OCI-LY3 (cell line): ENCODE measurements around the gene MTA1.
A peak's percentile ranks its signal among the peaks of the same experiment; 100 is the strongest.

ENCODE experiments used
- H2AFZ ChIP-seq: fragments of 200-600, 300-600 bp; shearing (Covaris generic); 2 replicates; pipeline ENCODE4 v1.6.0; 2014; ENCODE audit warnings: antibody characterized with exemption, low read depth, low read length
- H3K27ac ChIP-seq: fragments of 200-600, 300-600 bp; sonication (generic); 2 replicates; pipeline ENCODE4 v1.5.1; 2014; ENCODE audit warnings: mild to moderate bottlenecking, low read length, moderate library complexity, mixed read lengths
- H3K27me3 ChIP-seq: fragments of 200-600, 300-600 bp; sonication (generic); 2 replicates; pipeline ENCODE4 v1.6.1; 2014; ENCODE audit warnings: low read depth, low read length, mixed read lengths
- H3K36me3 ChIP-seq: fragments of 200-600, 300-600 bp; sonication (generic); replicated peaks from 2 replicates; pipeline ENCODE3; 2014; ENCODE audit warnings: low read depth, low read length, mixed read lengths
- H3K4me1 ChIP-seq: fragments of 300-600, 200-600 bp; sonication (generic); 2 replicates; pipeline ENCODE4 v1.6.1; 2014; ENCODE audit warnings: low read length, mixed read lengths
- H3K4me2 ChIP-seq: fragments of 200-600, 300-600 bp; sonication (generic); 2 replicates; pipeline ENCODE4 v1.6.1; 2014; ENCODE audit warnings: low read length, mixed read lengths
- H3K4me3 ChIP-seq: fragments of 300-600, 200-600 bp; sonication (generic); 2 replicates; pipeline ENCODE4 v1.5.1; 2014; ENCODE audit warnings: antibody characterized with exemption, mild to moderate bottlenecking, low read length, moderate library complexity
- H3K79me2 ChIP-seq: fragments of 300-600, 200-600 bp; shearing (Covaris generic); 2 replicates; pipeline ENCODE4 v1.6.1; 2014; ENCODE audit warnings: mild to moderate bottlenecking, low read length, mixed read lengths
- H3K9ac ChIP-seq: fragments of 300-600, 200-600 bp; shearing (Covaris generic); 2 replicates; pipeline ENCODE4 v1.6.0; 2014; ENCODE audit warnings: mild to moderate bottlenecking, low read length, moderate library complexity
- H3K9me3 ChIP-seq: fragments of 200-600, 300-600 bp; shearing (Covaris generic); 2 replicates; pipeline ENCODE4 v1.6.1; 2014; ENCODE audit warnings: low read length, mixed read lengths; ENCODE audit not compliant: insufficient read depth
- H4K20me1 ChIP-seq: fragments of 200-600, 300-600 bp; sonication (generic); 2 replicates; pipeline ENCODE4 v1.6.1; 2016; ENCODE audit warnings: low read length, mixed read lengths; ENCODE audit not compliant: insufficient read depth
- EZH2phosphoT487 ChIP-seq: fragments of 200-600 bp; shearing (Covaris generic); IDR thresholded peaks from 2 replicates; pipeline ENCODE4 v1.6.1; 2018; ENCODE audit warnings: antibody characterized with exemption, mixed run types, low read depth
- TF ChIP-seq, protein P1 (sequence below): fragments of 200-600, 300-600 bp; sonication (generic); IDR thresholded peaks from 2 replicates; pipeline ENCODE4 v1.5.1; 2014; ENCODE audit warnings: antibody characterized with exemption, low read length, low read depth

The MTA1 gene

DNA sequence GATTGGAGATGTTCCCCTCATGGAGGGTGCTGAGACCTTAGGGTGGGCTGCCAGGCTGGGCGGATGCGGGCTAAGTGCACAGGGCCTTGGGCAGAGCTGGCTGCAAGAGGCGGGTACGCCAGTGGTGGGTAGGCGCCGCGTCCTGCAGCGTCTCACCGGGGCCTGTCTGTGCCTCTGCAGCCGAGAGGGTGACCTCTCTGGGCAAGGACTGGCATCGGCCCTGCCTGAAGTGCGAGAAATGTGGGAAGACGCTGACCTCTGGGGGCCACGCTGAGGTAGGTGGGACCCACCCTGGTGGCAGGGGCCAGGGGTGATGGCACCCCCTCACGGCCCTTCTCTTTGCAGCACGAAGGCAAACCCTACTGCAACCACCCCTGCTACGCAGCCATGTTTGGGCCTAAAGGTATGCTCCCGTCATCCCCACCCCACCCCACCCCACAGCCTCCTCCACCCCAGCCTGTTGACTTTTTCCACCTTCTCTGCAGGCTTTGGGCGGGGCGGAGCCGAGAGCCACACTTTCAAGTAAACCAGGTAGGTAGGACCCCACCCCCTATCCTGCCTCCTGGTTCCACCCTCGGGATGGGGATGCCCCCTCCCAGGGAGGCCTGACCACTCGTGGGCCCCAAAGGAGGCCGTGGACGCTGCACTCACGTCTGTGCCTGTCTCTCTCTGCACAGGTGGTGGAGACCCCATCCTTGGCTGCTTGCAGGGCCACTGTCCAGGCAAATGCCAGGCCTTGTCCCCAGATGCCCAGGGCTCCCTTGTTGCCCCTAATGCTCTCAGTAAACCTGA is 68.6 kb downstream of the MTA1 start:
- TF ChIP-seq EZH2phosphoT487, result no peak
- TF ChIP-seq, protein P1, sequence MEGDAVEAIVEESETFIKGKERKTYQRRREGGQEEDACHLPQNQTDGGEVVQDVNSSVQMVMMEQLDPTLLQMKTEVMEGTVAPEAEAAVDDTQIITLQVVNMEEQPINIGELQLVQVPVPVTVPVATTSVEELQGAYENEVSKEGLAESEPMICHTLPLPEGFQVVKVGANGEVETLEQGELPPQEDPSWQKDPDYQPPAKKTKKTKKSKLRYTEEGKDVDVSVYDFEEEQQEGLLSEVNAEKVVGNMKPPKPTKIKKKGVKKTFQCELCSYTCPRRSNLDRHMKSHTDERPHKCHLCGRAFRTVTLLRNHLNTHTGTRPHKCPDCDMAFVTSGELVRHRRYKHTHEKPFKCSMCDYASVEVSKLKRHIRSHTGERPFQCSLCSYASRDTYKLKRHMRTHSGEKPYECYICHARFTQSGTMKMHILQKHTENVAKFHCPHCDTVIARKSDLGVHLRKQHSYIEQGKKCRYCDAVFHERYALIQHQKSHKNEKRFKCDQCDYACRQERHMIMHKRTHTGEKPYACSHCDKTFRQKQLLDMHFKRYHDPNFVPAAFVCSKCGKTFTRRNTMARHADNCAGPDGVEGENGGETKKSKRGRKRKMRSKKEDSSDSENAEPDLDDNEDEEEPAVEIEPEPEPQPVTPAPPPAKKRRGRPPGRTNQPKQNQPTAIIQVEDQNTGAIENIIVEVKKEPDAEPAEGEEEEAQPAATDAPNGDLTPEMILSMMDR, result peak; percentile 7; the same call in 1 of the 2 replicates
- Histone ChIP-seq H3K4me1 (peaks cover 33% of the 10 kb centered on the region), H3K27ac (peak overlapping the region; percentile 58), H3K27me3 (peaks cover 9% of the 10 kb centered on the region), H2AFZ (no peak overlapping the region), H3K4me3 (peak overlapping the region; percentile 92), H3K4me2 (peak overlapping the region; percentile 93), H3K9ac (peak overlapping the region; percentile 97), H3K79me2 (peaks cover 21% of the 10 kb centered on the region), H3K36me3 (peaks cover 3% of the 10 kb centered on the region), H4K20me1 (peaks cover 11% of the 10 kb centered on the region), H3K9me3 (no peaks in the 10 kb centered on the region)

DNA sequence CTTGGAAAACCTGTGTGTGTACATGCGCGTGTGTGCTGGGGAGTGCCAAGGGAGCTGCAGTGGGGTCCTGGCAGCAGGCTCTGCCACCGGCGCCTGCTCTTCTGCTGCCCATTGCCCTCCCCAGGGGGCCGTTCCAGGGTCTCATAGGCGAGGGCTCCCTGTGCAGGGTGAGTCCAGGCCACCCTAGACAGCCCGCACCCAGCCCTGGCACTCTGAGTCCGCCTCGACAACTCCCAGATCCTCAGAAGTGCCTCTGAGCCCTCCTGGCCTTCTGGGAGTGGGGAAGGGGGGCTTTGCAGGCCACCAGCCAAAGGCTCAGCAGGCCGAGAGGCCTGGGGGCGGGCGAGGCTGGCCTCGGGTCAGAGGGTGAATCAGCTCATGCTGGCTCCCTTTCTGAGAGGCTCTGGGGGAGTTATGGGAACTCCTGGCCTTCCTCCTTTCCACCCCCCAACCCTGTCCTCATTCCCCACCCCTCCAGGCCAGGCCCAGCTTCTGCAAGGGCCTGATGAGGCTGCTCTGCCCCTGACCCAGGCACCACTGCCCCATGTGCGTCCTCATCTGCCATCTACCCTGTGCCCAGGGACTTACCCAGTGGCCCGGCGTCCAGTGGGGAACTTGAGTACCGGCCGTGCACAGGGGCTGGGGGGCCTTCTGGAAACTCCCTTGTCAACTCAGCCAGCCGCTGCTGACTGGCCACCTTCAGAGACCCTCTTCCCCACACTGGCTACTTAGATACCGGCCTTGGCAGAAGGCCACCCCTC is 69.3 kb downstream of the MTA1 start:
- no peaks in the 10 kb centered on the region for H3K9me3 ChIP-seq
- peaks cover 33% of the 10 kb centered on the region for H3K4me1 ChIP-seq
- peak overlapping the region; percentile 93 for H3K4me2 ChIP-seq
- peak overlapping the region; percentile 92 for H3K4me3 ChIP-seq
- peaks cover 3% of the 10 kb centered on the region for H3K36me3 ChIP-seq
- peak overlapping the region; percentile 86 for H3K9ac ChIP-seq
- H3K79me2 ChIP-seq, result peaks cover 21% of the 10 kb centered on the region
- H2AFZ ChIP-seq, result no peak overlapping the region
- H3K27ac ChIP-seq, result peak overlapping the region; percentile 63
- peaks cover 9% of the 10 kb centered on the region for H3K27me3 ChIP-seq
- H4K20me1 ChIP-seq, result peaks cover 11% of the 10 kb centered on the region
- TF ChIP-seq, protein P1, result no peak
- TF ChIP-seq EZH2phosphoT487, result no peak

DNA sequence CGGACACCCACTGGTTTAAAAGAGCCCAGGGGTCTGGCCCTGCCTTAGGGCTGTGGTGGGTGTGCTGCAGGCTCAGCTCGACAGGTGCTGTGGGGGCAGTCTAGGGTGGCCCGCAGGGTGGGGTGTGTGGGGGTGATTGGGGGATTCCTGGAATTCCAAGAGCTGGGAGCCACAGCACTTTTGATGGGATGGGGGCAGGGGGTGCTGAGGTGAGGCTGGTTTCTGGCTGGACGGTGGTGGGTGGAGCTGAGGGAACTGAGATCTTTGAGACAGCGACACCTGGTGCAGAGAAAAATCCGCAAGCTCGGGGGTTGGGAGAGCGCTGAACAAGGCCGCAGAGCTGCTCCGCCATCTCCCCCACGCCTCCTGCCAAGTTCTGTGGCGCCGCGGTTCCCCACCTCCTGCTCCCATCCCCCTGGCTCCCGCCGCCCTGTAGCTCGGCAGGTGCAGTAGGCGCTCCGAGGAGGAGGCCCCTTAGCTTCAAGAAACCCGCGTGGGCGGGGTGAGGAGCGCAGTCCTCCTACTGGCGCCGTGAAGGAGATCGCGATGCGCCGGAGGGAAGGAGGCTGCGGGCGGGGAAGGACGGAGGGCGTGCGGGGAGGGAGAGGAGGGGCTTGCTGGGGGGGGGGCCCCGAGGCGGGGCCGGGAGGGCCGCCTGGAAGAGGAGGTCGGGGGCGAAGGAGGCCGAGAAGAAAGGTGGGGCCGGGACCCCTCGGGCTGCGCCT is 70.1 kb downstream of the MTA1 start:
- Histone ChIP-seq H3K9ac (peak overlapping the region; percentile 86), H3K27ac (peak overlapping the region; percentile 63), H3K36me3 (peaks cover 3% of the 10 kb centered on the region), H2AFZ (no peak overlapping the region), H3K4me2 (peak overlapping the region; percentile 93), H3K27me3 (peaks cover 9% of the 10 kb centered on the region), H4K20me1 (peaks cover 11% of the 10 kb centered on the region), H3K4me3 (peak overlapping the region; percentile 92), H3K4me1 (peaks cover 33% of the 10 kb centered on the region), H3K9me3 (no peaks in the 10 kb centered on the region), H3K79me2 (peaks cover 21% of the 10 kb centered on the region)
- TF ChIP-seq EZH2phosphoT487, result no peak
- TF ChIP-seq, protein P1, result peak; percentile 70

DNA sequence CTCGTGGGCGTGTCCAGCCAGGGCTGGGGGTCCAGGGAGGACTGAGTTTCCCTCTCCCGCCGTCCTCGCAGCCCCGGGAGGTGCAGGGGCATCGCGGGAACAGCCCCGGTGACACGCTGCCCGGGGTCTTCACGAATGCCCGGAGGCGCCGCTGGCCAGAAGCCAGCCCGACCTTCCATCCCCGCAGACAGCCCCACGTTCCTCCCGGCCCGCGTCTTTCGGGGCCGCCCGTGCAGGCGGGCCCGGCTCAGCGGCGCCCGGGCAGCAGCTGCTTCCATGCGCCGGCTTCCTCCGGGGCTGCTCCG is 70.6 kb downstream of the MTA1 start:
- peak overlapping the region; percentile 93 for H3K4me2 ChIP-seq
- peak overlapping the region; percentile 86 for H3K9ac ChIP-seq
- H3K4me1 ChIP-seq, result peaks cover 33% of the 10 kb centered on the region
- peak overlapping the region; percentile 92 for H3K4me3 ChIP-seq
- H4K20me1 ChIP-seq, result peaks cover 11% of the 10 kb centered on the region
- no peak overlapping the region for H2AFZ ChIP-seq
- H3K36me3 ChIP-seq, result peaks cover 4% of the 10 kb centered on the region
- H3K27ac ChIP-seq, result peak overlapping the region; percentile 63
- peaks cover 9% of the 10 kb centered on the region for H3K27me3 ChIP-seq
- no peak for TF ChIP-seq EZH2phosphoT487
- TF ChIP-seq, protein P1, result no peak
- H3K9me3 ChIP-seq, result no peaks in the 10 kb centered on the region
- peaks cover 21% of the 10 kb centered on the region for H3K79me2 ChIP-seq
